HCT116 (cell line): ENCODE measurements around the gene TLR5.

Source experiments
- CBX3 ChIP-seq: IDR thresholded peaks from 2 replicates; pipeline ENCODE4 v1.6.1; 2012; ENCODE audit warnings: low read depth
- CEBPB ChIP-seq: IDR thresholded peaks from 2 replicates; pipeline ENCODE4 v1.6.1; 2012; ENCODE audit warnings: low read depth
- CTCF ChIP-seq, 3 experiments: fragments of 200-600 bp in 1 of 3; sonication (generic) in 1 of 3; IDR thresholded peaks in 2 of 3; conservative IDR thresholded peaks in 1 of 3; 2 replicates each; pipeline ENCODE4 v1.5.1; 2012 to 2017; ENCODE audit warnings: low read depth in 2 of 3, low read length in 2 of 3, antibody characterized with exemption in 1 of 3, borderline replicate concordance in 1 of 3, control low read depth in 1 of 3, mild to moderate bottlenecking in 1 of 3, mixed read lengths in 1 of 3, mixed run types in 1 of 3, moderate library complexity in 1 of 3; ENCODE audit not compliant: insufficient read depth in 1 of 3
- EZH2phosphoT487 ChIP-seq: fragments of 200-600 bp; IDR thresholded peaks from 2 replicates; pipeline ENCODE4 v1.6.1; 2018; ENCODE audit warnings: antibody characterized with exemption, borderline replicate concordance
- FOSL1 ChIP-seq: IDR thresholded peaks from 2 replicates; pipeline ENCODE4 v1.6.1; 2012; ENCODE audit warnings: low read depth
- JUND ChIP-seq: IDR thresholded peaks from 2 replicates; pipeline ENCODE4 v1.6.1; 2012
- MAX ChIP-seq: IDR thresholded peaks from 2 replicates; pipeline ENCODE4 v1.6.1; 2012
- POLR2A ChIP-seq: IDR thresholded peaks from 2 replicates; pipeline ENCODE4 v1.7.0; 2011; ENCODE audit warnings: borderline replicate concordance; ENCODE audit not compliant: insufficient read depth, insufficient read length; ENCODE audit errors: extremely low read depth
- RAD21 ChIP-seq: IDR thresholded peaks from 2 replicates; pipeline ENCODE4 v1.6.1; 2012; ENCODE audit warnings: low read depth, mild to moderate bottlenecking
- REST ChIP-seq: IDR thresholded peaks from 2 replicates; pipeline ENCODE4 v1.6.1; 2012; ENCODE audit warnings: low read depth
- YY1 ChIP-seq: IDR thresholded peaks from 2 replicates; pipeline ENCODE4 v1.6.1; 2011; ENCODE audit warnings: low read length, low read depth, moderate library complexity, mild to moderate bottlenecking; ENCODE audit not compliant: insufficient replicate concordance; ENCODE audit errors: extremely low read depth
- ZBTB33 ChIP-seq: IDR thresholded peaks from 2 replicates; pipeline ENCODE4 v1.6.1; 2011; ENCODE audit warnings: mild to moderate bottlenecking, low read length, moderate library complexity; ENCODE audit not compliant: insufficient replicate concordance; ENCODE audit errors: extremely low read depth
- ZNF274 ChIP-seq: fragments of 200-500 bp; sonication (Bioruptor generic); IDR thresholded peaks from 2 replicates; pipeline ENCODE4 v1.6.1; 2014; ENCODE audit warnings: mild to moderate bottlenecking, low read depth, low read length, inconsistent platforms

GRCh38 chr1:223175032-223175431 is 32.0 kb upstream of the TLR5 start:
- TF ChIP-seq POLR2A (no peak), FOSL1 (no peak), CTCF (IDR thresholded peaks at IDR 0.05 in 2 of 3, conservative IDR thresholded peaks at IDR 0.05 in 1 of 3; ENCODE audit: borderline replicate concordance in 1 of 3, insufficient read depth in 1 of 3, low read depth in 2 of 3, low read length in 2 of 3) (peak; percentile 38 to 43 (median 39); a peak in 5 of 6 replicates), JUND (no peak), REST (no peak), CBX3 (no peak), ZNF274 (no peak), EZH2phosphoT487 (no peak), CEBPB (no peak), RAD21 (peak; percentile 74), MAX (no peak), ZBTB33 (no peak), YY1 (no peak)
